Measurements from ENCODE around the gene SH2B2.

Gene SH2B2

DNA sequence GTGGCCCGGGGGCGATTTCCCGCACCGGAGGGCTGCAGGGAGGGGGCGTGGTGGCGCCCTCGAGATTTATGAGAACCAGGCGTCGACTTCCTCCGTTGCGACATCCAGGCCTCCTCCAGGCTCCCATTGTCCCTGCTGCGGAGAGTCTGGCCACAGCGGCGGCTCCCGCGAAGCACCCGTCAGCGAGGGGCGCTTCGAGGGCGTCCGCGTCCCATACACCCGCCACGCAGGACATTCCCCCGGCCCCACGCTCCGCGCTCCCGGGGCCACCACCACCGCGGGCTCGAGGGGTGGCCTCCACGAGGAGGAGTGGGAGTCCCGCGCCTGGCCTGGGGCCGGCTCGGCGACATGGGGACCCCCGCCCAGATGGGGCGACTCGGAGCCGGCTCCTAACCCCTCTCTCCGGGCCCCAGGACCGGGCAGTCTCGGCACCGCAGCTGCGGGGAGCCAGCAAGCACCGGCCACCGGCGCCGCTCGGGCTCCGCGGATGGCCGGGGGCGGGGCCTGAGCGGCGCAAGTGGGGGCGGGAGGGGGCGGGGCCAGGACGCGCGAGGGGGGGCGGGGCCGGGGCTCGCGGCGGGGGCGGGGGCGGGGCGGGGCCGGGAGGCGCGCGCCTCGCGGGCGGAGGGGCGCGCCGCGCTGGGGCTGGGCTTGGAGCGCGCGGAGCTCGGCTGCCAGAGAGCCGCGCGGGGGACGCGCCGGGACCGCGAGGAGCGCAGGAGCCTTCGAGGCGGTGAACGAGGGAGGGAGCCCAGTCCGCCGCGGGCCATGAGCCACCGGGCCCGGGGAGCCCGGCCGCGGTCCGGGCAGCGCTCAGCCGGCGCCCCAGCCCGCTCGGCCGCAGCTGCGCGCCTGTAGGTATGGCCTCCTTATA, at the start of gene SH2B2:
Gene SH2B2 (plus strand): TSS at position 632 of the 874 bp plus-strand sequence. CDS start 13,683 bp downstream, outside the sequence.
- Histone ChIP-seq H3K4me1 (ENCODE audit: control insufficient read depth, insufficient read depth, low read length, unreplicated experiment) (peaks cover 4% of the 10 kb centered on the region), H3K27me3 (ENCODE audit: insufficient read depth, low read length) (no peaks in the 10 kb centered on the region), H3K79me2 (ENCODE audit: control insufficient read depth, insufficient read depth, low read length, unreplicated experiment) (no peaks in the 10 kb centered on the region), H3K36me3 (ENCODE audit: insufficient read depth, low read length) (no peaks in the 10 kb centered on the region), H3K4me3 (ENCODE audit: low read depth, low read length) (peak within 1 kb of the TSS; percentile 98), H3K27ac (ENCODE audit: low read depth, low read length) (peak within 1 kb of the TSS; percentile 53; the same call in 1 of the 2 replicates), H2AFZ (ENCODE audit: low read length, unreplicated experiment) (peak within 1 kb of the TSS; percentile 96)

DNA sequence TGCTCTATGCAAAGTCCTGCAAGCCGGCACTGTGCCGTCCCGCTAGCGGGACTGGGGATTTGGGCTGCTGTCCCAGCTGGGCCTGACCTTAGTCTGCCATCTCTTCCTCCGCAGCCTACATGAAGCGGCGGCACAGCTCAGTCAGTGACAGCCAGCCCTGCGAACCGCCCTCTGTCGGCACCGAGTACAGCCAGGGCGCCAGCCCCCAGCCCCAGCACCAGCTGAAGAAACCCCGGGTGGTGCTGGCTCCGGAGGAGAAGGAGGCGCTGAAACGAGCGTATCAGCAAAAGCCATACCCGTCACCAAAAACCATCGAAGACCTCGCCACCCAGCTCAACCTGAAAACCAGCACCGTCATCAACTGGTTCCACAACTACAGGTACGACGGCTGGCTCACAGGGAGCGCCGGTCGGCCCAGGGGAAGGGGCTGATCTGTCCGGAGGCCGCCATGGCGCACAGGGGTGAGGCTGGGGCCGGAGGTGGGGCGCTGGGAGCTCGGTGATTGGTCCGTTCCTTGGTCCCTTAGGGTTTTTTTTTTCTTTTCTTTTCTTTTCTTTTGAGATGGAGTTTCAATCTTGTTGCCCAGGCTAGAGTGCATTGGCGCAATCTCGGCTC, 47.4 kb upstream of the SH2B2 start:
- no peak overlapping the region for H2AFZ ChIP-seq (ENCODE audit: low read length, unreplicated experiment)
- no peaks in the 10 kb centered on the region for H3K79me2 ChIP-seq (ENCODE audit: control insufficient read depth, insufficient read depth, low read length, unreplicated experiment)
- H3K4me3 ChIP-seq (ENCODE audit: low read depth, low read length), result no peak overlapping the region
- no peaks in the 10 kb centered on the region for H3K27me3 ChIP-seq (ENCODE audit: insufficient read depth, low read length)
- no peak overlapping the region for H3K27ac ChIP-seq (ENCODE audit: low read depth, low read length)
- no peaks in the 10 kb centered on the region for H3K4me1 ChIP-seq (ENCODE audit: control insufficient read depth, insufficient read depth, low read length, unreplicated experiment)
- H3K36me3 ChIP-seq (ENCODE audit: insufficient read depth, low read length), result no peaks in the 10 kb centered on the region

DNA sequence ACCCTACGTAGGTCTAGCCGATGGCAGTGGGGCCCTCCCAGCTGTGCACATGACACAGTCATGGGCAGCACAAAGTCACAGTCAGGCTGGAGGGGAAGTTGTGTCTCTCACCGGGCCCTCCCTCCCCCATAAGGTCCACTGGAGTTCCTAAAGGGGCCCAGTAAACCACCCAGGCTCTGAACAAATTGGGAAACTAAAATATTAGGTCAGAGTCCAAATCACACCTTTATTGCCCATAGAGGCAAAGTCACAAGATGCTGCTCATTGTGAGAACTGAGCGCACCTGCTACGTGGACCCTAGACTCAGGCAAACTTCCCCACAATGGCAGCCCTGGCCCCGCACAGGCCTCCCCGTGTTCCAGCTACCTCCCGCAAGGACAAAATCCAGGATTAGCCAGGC, 45.2 kb upstream of the SH2B2 start:
- H3K36me3 ChIP-seq (ENCODE audit: insufficient read depth, low read length), result no peaks in the 10 kb centered on the region

DNA sequence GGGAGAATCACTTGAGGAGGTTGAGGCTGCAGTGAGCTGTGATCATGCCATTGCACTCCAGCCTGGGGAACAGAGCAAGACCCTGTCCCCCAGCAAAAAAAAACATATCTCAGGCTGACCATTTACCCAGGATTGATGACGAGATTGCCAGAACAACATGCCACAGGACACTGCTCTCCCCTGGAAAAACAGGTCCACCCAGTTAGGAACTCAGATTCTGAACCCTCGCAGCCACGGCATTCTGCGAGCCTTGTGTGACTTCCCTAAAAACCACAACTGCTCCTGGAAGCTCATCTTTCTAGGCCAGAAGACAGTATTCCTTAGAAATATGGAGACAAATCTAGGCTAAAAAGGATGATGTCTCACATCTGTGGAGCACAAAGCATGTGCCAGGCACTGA, 42.1 kb upstream of the SH2B2 start:
- no peak overlapping the region for H3K27ac ChIP-seq (ENCODE audit: low read depth, low read length)
- H3K36me3 ChIP-seq (ENCODE audit: insufficient read depth, low read length), result no peaks in the 10 kb centered on the region
- H2AFZ ChIP-seq (ENCODE audit: low read length, unreplicated experiment), result no peak overlapping the region
- H3K27me3 ChIP-seq (ENCODE audit: insufficient read depth, low read length), result no peaks in the 10 kb centered on the region
- no peaks in the 10 kb centered on the region for H3K79me2 ChIP-seq (ENCODE audit: control insufficient read depth, insufficient read depth, low read length, unreplicated experiment)
- H3K4me1 ChIP-seq (ENCODE audit: control insufficient read depth, insufficient read depth, low read length, unreplicated experiment), result no peaks in the 10 kb centered on the region
- no peak overlapping the region for H3K4me3 ChIP-seq (ENCODE audit: low read depth, low read length)

More for the DNA sequence above, 45.2 kb upstream of the SH2B2 start:
- Histone ChIP-seq H3K27ac (ENCODE audit: low read depth, low read length) (no peak overlapping the region), H3K27me3 (ENCODE audit: insufficient read depth, low read length) (no peaks in the 10 kb centered on the region), H2AFZ (ENCODE audit: low read length, unreplicated experiment) (no peak overlapping the region), H3K79me2 (ENCODE audit: control insufficient read depth, insufficient read depth, low read length, unreplicated experiment) (no peaks in the 10 kb centered on the region), H3K4me3 (ENCODE audit: low read depth, low read length) (no peak overlapping the region), H3K4me1 (ENCODE audit: control insufficient read depth, insufficient read depth, low read length, unreplicated experiment) (no peaks in the 10 kb centered on the region)

DNA sequence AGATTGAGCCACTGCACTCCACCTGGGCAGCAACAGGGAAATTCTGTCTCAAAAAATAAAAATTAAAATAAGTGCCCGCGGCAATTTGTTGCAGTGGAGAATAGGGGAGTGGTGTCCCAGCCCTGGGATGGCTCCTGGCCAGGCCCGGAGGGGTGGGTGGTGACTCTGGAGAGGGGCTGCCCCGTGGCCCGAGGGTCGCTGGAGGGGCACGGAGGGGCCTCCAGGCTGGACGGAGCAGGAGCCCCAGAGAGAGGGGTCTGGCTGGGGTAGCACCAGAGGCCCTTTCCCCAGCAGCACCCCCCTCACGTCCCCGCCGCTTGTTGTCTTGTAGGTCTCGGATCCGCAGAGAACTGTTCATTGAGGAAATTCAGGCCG, 38.6 kb upstream of the SH2B2 start:
- no peak overlapping the region for H3K4me3 ChIP-seq (ENCODE audit: low read depth, low read length)
- no peaks in the 10 kb centered on the region for H3K79me2 ChIP-seq (ENCODE audit: control insufficient read depth, insufficient read depth, low read length, unreplicated experiment)
- no peaks in the 10 kb centered on the region for H3K4me1 ChIP-seq (ENCODE audit: control insufficient read depth, insufficient read depth, low read length, unreplicated experiment)
- no peak overlapping the region for H3K27ac ChIP-seq (ENCODE audit: low read depth, low read length)
- no peaks in the 10 kb centered on the region for H3K27me3 ChIP-seq (ENCODE audit: insufficient read depth, low read length)
- H3K36me3 ChIP-seq (ENCODE audit: insufficient read depth, low read length), result no peaks in the 10 kb centered on the region
- H2AFZ ChIP-seq (ENCODE audit: low read length, unreplicated experiment), result no peak overlapping the region

DNA sequence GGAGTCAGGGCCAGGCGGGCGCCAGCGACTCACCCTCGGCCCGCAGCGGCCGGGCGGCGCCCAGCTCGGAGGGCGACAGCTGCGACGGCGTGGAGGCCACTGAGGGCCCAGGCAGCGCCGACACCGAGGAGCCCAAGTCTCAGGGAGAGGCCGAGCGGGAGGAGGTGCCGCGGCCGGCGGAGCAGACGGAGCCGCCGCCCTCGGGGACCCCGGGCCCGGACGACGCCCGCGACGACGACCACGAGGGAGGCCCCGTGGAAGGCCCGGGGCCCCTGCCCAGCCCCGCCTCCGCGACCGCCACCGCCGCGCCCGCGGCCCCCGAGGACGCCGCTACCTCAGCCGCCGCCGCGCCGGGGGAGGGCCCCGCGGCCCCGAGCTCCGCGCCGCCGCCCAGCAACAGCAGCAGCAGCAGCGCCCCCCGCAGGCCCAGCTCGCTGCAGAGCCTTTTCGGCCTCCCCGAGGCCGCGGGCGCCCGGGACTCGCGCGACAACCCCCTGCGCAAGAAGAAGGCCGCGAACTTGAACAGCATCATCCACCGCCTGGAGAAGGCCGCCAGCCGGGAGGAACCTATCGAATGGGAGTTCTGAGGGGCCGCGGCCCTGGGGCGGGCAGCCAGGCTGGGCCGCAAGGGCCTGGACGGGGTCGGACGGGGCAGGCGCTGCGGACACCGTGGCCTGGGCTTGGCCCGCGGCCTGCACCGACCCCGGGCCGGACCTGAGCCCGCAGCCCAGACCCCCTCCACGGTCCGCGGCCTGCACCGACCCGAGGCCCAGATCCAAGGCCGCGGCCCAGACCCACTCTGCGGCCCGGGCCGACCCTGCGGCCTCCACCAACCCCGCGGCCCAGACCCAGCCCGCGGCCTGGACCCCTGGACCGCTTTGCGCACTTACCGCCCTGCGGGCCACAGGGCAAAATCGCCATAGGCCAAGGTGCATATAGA, 37.9 kb upstream of the SH2B2 start:
- no peaks in the 10 kb centered on the region for H3K27me3 ChIP-seq (ENCODE audit: insufficient read depth, low read length)
- no peak overlapping the region for H3K27ac ChIP-seq (ENCODE audit: low read depth, low read length)
- no peaks in the 10 kb centered on the region for H3K4me1 ChIP-seq (ENCODE audit: control insufficient read depth, insufficient read depth, low read length, unreplicated experiment)
- no peaks in the 10 kb centered on the region for H3K36me3 ChIP-seq (ENCODE audit: insufficient read depth, low read length)
- H3K79me2 ChIP-seq (ENCODE audit: control insufficient read depth, insufficient read depth, low read length, unreplicated experiment), result no peaks in the 10 kb centered on the region
- H3K4me3 ChIP-seq (ENCODE audit: low read depth, low read length), result no peak overlapping the region
- no peak overlapping the region for H2AFZ ChIP-seq (ENCODE audit: low read length, unreplicated experiment)

DNA sequence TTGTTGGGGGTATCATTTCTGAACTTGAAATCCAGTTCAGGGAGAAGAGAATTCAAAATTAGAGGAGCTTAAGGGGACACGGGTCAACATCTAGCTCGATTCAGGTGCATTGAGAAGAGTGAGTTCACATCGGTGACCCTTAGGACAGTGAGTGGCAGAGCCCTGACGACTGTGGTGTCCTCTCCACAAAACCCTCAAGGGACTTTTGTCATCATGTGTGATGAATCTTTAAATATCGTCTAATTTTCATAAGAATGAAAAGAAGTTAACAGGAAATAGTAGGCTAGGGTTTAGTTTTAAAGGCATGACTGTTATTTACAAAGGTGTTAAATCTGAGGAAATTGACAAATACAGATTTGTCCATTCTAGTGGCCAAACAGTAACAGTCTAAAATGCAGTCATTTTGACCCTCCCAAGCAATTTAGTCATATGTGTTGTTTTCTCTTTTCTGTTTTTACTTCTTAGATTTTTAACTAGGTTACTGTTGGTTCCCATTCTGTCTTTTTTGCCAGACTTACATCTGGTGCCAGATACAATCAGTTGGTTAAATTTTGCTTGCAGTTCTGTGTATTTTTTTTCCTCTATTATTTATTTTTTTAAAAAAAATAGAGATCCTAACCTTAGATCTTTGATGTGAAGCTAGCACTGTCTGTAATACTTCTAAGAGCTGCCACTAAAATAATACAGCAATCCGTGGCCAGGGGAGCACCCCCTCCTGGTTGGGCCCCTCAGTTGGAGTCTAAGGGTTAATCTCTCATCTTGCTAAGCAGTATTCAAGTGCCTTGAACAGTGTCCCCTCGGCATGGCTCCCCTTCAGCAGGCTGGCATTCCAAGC, 34.9 kb upstream of the SH2B2 start:
- H3K27ac ChIP-seq (ENCODE audit: low read depth, low read length), result no peak overlapping the region
- H3K79me2 ChIP-seq (ENCODE audit: control insufficient read depth, insufficient read depth, low read length, unreplicated experiment), result no peaks in the 10 kb centered on the region
- no peak overlapping the region for H2AFZ ChIP-seq (ENCODE audit: low read length, unreplicated experiment)
- H3K4me3 ChIP-seq (ENCODE audit: low read depth, low read length), result no peak overlapping the region
- H3K27me3 ChIP-seq (ENCODE audit: insufficient read depth, low read length), result no peaks in the 10 kb centered on the region
- H3K4me1 ChIP-seq (ENCODE audit: control insufficient read depth, insufficient read depth, low read length, unreplicated experiment), result no peaks in the 10 kb centered on the region
- H3K36me3 ChIP-seq (ENCODE audit: insufficient read depth, low read length), result no peaks in the 10 kb centered on the region

DNA sequence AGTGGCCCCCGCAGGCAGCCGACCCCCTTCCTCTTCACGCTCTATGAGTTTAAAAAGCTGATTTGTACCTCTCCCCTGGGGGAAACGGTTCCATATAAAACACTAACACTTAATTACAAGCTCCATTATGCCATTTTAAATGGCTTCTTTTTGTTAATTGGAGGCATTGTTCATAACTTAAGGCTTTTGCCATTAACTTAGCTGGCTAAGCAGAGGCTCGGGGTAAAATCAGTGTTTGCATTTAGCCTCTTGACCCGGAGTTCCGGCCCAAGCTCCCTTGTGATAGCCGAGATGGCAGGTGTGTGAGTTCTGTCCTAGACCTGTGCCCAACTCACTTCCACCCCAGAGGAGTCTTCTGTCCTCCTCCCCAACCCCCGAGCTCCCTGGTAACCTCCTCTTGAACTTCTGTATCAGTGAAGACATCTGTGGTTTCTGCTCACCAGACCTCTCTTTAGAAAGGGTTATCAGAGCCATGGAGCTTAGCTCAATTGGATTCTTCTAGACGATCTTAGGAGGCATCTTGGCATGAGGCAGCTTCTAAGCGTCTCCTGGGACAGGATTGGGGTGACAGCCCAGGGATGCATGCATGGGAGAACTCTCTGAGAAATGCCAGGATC, 34.2 kb upstream of the SH2B2 start:
- H3K27me3 ChIP-seq (ENCODE audit: insufficient read depth, low read length), result no peaks in the 10 kb centered on the region
- no peak overlapping the region for H2AFZ ChIP-seq (ENCODE audit: low read length, unreplicated experiment)
- no peaks in the 10 kb centered on the region for H3K4me1 ChIP-seq (ENCODE audit: control insufficient read depth, insufficient read depth, low read length, unreplicated experiment)
- H3K79me2 ChIP-seq (ENCODE audit: control insufficient read depth, insufficient read depth, low read length, unreplicated experiment), result no peaks in the 10 kb centered on the region
- no peak overlapping the region for H3K4me3 ChIP-seq (ENCODE audit: low read depth, low read length)
- no peak overlapping the region for H3K27ac ChIP-seq (ENCODE audit: low read depth, low read length)
- H3K36me3 ChIP-seq (ENCODE audit: insufficient read depth, low read length), result no peaks in the 10 kb centered on the region

DNA sequence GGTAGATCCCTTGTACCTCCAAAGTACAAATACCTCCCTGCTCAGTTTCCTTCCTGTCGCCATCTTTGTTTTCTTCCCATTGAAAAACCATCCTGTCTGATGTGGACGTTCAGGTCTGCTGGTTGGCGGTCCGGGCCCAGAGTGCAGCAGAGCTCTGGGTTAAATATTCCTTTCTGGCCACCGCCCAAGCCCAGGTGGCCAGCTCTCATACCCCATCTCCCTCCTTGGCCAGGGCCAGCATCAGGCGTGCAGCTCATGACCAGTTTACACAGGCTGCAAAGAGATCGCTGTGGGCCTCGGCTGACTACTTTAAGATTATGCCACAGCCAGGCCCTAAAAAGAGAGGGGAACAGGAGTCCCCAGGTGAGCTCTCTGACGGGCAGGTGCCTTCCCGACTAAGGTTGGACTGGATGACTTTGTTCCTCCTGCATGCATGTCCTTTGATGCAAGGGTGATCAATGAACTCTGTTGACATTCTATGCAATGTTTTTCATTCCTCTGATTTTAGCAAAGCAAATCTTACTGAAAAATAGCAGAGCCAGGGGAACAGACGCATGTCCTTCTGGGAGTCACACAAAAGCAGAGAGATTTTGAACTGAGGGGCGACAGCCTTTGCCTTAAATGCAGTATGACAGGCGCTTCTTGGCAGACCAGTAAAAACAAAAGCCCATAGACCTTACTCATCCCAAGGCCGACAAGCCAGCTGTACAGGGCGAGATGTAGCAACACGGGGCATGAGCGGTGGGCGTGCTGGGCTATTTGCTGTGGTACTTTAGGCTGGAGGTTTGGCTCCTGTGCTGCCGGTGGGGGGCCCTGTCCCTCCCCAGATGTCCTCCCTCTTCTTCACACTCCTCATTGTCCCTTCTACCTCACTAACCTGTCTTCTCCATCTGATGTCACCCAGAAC, 33.3 kb upstream of the SH2B2 start:
- Histone ChIP-seq H2AFZ (ENCODE audit: low read length, unreplicated experiment) (no peak overlapping the region), H3K79me2 (ENCODE audit: control insufficient read depth, insufficient read depth, low read length, unreplicated experiment) (no peaks in the 10 kb centered on the region), H3K36me3 (ENCODE audit: insufficient read depth, low read length) (no peaks in the 10 kb centered on the region), H3K4me3 (ENCODE audit: low read depth, low read length) (no peak overlapping the region), H3K4me1 (ENCODE audit: control insufficient read depth, insufficient read depth, low read length, unreplicated experiment) (no peaks in the 10 kb centered on the region), H3K27me3 (ENCODE audit: insufficient read depth, low read length) (no peaks in the 10 kb centered on the region), H3K27ac (ENCODE audit: low read depth, low read length) (no peak overlapping the region)

Measured in ACC112 (cell line).